ENCODE results near the gene IDH2.
"Not testable (repeated sequence)": the region's sequence is repeated elsewhere in the genome, so short reads cannot be mapped to it uniquely, and the experiment has no call there.

IDH2 gene

GRCh38 chr15:90113166-90113565, 10.9 kb upstream of the IDH2 start:
- no peak for FAIRE-seq

GRCh38 chr15:90109163-90109751, 7.0 kb upstream of the IDH2 start:
- not testable (repeated sequence) for FAIRE-seq

GRCh38 chr15:90108038-90108437, 5.8 kb upstream of the IDH2 start:
- not testable (repeated sequence) for FAIRE-seq

GRCh38 chr15:90106522-90107117, 4.4 kb upstream of the IDH2 start:
- FAIRE-seq: no peak

- FAIRE-seq: no peak
Observed at GRCh38 chr15:90105521-90105920, 3.3 kb upstream of the IDH2 start.

- FAIRE-seq: no peak
Observed at GRCh38 chr15:90104551-90104950, 2.3 kb upstream of the IDH2 start.

GRCh38 chr15:90103701-90104329, 1.5 kb upstream of the IDH2 start:
- no peak for FAIRE-seq

GRCh38 chr15:90101130-90101968, 919 bp downstream of the IDH2 start:
- no peak for FAIRE-seq

GRCh38 chr15:90099868-90100831, 2.1 kb downstream of the IDH2 start:
- FAIRE-seq: no peak

GRCh38 chr15:90099072-90099867, 3.0 kb downstream of the IDH2 start:
- no peak for FAIRE-seq

GRCh38 chr15:90097475-90097874, 4.8 kb downstream of the IDH2 start:
- no peak for FAIRE-seq

GRCh38 chr15:90095521-90095959, 6.7 kb downstream of the IDH2 start:
- no peak for FAIRE-seq

- FAIRE-seq: no peak
Observed at GRCh38 chr15:90091156-90091931, 10.9 kb downstream of the IDH2 start.

- FAIRE-seq: no peak
Observed at GRCh38 chr15:90090226-90090848, 11.9 kb downstream of the IDH2 start.

GRCh38 chr15:90087454-90088154, 14.7 kb downstream of the IDH2 start:
- no peak for FAIRE-seq

- FAIRE-seq: no peak
Observed at GRCh38 chr15:90086868-90087268, 15.4 kb downstream of the IDH2 start.

GRCh38 chr15:90085565-90085964, 16.7 kb downstream of the IDH2 start:
- FAIRE-seq: no peak

- no peak for FAIRE-seq
Observed at GRCh38 chr15:90084876-90085423, 17.3 kb downstream of the IDH2 start.

GRCh38 chr15:90083954-90084607, 18.2 kb downstream of the IDH2 start:
- no peak for FAIRE-seq
